ENCODE measurements around the gene MEGF10.

DNA sequence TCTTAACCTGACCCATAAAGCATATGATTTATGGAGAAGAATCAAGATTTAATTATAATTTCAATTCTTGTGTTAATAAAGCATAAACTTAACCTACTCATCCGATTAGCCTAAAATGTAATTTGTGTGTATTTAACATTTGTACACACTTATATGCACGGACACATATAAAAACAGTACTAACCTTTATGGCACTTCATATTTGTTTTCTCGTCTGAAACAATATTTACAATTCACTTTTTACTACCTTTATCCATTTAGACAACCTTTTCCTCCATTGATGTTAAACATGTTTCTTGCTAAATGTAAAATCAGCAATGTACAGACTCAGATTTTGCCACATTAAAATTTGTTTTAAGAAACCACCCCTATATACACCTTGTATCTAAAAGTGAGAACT is 22.8 kb downstream of the MEGF10 start:
- TF ChIP-seq CTCF (conservative IDR thresholded peaks at IDR 0.05; ENCODE audit: low read length) (no peak), EZH2phosphoT487 (IDR thresholded peaks at IDR 0.05; ENCODE audit: borderline replicate concordance, low read depth, low read length) (no peak)

Measured in OCI-LY7 (cell line).